Left kidney (tissue), 2 donors: Measurements from ENCODE around the gene CREG2. TPM values are rescaled to one million over a fixed set of nuclear protein-coding genes. Genes with fewer than 3 reads are reported as not detected.

ENCODE experiments used
- DNase-seq: peaks from one replicate; pipeline ENCODE4 v3.0.0-alpha.2; 2013
- polyA plus RNA-seq: library from polyadenylated mRNA; unstranded; fragments of 120-200 nt; gene quantifications from one replicate; pipeline ENCODE4 v1.2.1, GENCODE V29; 2013; ENCODE audit not compliant: insufficient read length

Gene CREG2
- polyA plus RNA-seq, 1 donor = 0.65 TPM

DNA sequence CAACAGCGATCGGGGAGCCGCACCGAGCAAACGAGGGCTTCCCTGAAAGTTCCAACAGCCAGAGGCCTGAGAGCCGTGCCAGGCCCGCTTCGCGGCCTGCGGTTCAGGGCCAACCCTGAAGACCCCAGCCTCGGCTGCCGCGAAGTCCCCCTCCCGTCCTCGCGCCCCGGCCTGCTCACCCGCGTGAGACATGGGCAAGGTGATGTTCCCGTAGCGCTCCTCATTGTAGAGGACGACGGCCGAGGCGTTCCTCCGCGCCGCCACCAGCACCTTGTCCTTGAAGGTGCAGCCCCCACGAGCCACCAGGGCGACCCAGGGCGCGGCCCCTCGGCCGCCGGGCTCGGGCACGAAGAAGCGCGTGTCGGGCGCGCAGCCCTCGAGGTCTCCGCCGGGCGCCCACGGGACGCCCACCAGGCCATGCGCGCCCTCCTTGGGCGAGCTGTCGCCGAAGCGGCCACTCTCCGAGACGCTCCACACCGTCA is 79.3 kb downstream of the CREG2 start:
- no peak for DNase-seq

DNA sequence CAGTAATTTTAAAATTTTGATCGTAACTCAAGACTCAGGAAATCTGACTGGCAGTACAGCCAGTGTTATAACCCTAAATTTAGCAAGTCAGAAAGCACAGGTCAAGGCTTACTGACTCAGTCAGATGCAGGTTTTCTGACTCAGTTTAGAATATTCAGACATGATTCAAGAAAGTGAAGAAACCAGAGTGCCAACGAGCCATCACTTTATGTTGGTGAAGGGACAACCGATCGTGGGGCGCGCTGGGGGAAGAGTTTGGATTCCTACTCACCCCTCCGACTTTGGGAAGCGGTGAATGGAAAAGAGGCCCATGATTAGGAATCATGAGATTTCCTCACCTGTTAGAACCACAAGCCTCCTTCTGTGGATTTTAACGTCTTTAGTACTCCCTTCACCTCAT is 79.8 kb downstream of the CREG2 start:
- DNase-seq = no peak

DNA sequence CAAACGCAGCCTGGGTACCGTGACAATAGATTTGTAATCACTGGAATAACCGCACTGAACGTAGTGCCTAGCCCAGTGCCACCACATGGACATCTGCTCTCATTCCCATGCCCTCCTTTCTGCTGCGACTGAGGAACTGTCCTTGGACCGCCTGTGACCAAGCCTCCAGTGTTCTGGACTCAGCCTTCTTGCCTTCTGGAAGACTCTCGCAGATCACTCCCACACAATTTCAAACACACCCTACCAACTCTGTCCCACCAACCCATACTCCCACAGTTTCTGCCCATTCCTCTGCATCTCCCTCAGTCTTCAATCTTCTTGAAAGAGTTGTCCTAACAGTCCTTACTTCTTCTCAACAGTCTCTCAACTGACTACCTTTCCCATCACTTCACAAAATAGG is 80.9 kb downstream of the CREG2 start:
- DNase-seq = no peak

DNA sequence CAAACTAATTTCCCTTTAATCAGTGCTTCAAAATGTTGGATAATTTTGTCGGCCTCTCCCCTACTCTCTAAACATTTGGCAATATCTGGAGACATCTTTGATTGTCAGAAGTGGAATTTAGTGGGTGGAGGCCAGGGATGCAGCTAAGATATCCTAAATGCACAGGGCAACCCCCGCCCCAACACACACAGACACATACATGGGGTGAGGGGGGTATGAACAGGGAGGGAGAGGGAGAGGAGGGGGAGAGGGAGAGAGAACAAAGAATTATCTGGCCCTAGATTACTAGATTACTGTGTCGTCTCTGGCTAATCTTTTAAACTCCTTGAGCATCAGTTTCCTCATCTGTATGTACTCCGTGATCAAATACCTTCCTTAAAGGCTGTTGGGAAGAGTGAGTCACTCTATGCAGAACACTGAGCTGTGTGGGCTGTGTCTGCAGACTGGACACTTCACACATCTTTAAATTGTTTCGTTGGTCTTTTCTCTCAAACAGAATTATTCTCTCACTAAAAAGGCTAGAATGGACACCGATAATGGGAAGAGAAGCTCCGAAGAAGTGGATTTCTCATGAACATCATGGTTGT is 81.7 kb downstream of the CREG2 start:
- DNase-seq = no peak

DNA sequence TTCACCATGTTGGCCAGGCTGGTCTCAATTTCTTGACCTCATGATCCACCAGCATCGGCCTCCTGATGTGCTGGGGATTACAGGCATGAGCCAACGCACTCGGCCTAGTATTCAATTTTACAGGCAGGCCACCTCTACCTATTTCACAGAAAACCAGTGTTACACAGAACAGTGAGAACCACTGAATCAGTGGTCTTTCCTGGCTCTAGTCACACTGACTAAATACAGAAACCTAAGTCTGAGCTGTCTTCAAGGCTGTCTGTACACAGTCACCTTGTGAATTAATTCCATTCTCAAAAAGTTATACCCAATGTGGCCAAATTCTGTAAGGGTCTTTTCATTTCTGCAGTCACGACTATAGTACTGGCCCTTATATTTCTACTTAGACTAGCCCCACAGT is 82.3 kb downstream of the CREG2 start:
- DNase-seq = no peak

DNA sequence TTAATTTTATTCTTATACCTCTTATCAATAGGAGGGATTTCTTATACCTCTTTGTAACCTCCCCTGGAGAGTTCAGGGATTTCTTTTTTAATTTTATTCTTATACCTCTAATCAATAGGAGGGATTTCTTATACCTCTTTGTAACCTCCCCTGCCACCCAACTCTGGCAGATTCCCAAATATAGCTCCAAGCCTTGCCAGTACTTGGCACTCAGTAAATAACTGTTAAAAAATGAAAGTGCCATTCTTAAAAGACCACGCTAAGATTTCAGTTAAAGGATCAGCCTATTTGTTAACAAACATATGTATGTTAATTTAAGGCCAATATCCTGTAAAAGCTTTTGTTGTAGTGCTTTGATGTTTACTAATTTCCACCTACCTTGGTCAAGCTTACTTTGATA is 83.6 kb downstream of the CREG2 start:
- no peak for DNase-seq

DNA sequence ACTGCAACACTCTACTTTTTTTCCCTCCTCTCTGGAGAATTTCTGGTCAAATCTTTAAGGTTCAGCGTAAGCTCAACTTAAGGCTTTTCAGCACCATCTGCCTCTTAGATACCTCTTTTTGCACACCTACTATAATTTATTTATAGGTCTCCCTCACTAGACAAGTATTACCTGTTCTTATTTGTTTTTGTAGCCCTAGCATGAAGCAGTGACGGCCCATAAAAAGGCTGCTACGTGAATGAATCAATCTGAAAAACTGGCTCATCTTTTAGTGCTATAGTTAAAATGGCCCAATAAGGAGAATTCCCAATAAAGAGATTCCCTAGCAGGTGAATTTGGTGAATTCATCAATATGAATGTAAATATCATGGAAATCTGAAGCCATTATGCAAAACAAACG is 85.3 kb downstream of the CREG2 start:
- no peak for DNase-seq

DNA sequence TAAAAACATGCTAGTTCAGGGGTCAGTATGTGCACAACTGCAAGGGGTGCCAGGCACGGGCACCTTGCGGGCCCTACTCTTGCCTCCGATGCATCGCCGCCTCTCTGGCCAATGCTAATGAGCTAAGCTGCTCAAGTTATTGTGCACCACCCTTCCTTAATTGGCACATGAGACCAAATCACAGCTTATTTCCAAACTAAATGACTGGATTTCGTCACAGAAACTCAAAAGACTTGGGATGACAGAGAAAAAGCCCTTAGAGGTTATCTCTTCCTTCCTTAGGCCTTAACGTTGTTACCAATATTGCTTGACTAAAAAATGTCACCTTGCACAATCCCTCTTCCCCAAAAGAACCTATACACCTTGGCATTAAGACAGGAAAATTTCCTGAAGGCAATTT is 86.5 kb downstream of the CREG2 start:
- DNase-seq = no peak

DNA sequence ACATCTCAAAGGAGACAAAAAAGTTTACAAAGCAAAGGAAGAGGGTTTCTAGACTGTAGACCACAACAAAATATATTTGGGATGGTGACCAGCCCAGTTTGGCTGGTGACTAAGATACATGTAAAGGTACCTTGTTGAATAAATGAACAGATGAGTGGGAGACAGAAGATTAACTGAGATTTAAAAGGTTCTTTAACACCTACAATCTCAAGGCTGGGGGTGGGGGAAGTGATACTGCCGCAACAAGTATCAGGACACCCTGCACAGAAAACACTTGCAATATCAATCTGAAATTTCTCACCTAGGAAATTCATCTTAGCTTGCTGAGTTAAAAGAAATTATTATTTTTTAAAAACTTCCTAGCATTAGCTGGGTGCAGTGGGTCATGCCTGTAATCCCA is 87.1 kb downstream of the CREG2 start:
- no peak for DNase-seq

DNA sequence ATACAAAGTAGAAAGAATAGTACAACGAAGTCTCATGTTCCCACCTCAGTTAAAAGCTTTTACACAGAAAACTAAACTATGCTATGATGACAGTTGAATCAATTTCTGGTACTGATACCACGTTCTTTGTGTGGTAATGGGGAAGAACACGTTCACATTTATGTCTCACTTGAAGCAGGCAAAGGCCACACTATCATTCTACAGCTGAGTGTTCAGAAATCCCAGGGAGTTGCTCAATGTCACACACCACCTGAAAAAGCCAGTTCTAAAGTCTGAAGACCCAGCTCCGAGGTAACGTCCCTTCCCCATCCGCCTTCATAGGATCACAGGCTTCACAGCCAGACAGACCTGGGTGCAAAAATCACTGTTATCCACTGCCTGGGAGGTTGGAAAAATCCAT is 87.7 kb downstream of the CREG2 start:
- DNase-seq = no peak

DNA sequence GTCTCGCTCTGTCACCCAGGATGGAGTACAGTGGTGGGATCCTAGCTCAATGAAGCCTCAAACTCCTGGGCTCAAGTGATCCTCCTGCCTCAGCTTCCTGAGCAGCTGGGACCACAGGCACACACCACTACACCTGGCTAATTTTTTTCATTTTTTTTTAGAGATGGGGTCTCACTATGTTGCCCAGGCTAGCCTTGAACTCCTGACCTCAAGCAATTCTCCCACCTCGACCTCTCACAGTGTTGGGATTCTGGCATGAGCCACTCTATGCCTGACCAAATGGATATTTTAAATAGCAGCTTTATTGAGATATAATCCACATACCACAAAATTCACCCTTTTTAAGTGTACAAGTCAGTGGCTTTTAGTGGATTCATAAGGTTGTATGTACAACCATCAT is 89.9 kb downstream of the CREG2 start:
- DNase-seq = no peak

DNA sequence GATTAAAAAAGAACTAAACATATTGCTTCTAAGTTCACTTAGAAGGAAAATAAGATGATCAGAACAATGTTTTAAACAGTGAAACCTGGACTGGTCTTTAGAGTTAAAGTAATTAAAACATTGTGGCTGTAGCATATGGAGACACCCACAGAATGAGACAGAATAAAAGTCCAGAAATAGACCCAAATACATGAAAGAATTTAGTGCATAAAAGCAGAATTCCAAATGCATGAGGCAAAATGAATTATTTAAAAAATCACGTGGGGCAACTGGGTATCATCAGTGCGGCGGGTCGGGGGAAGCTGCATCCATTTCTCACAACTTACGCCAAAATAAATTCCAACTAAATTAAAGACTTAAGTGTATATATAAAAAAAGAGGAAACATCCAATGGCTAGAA is 90.9 kb downstream of the CREG2 start:
- no peak for DNase-seq

DNA sequence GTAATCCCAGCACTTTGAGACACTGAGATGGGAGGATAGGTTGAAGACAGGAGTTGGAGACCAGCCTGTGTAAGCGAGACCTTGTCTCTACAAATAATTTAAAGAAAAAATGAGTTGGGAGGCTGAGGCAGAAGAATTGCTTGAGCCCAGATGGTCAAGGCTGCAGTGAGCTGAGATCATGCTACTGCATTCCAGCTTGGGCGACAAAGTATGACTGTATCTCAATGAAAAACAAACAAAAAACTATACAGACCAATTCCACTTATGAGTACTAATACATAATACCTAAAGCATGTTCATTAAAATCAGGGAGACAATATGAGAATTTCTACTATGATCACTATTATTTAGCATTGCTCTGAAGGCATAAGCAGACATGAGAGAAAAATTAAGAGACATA is 91.4 kb downstream of the CREG2 start:
- DNase-seq = no peak

Other genes with a start within 250 kb of the CREG2 start
- 45.3 TPM for gene TBC1D8, start 236.1 kb downstream of the CREG2 start, polyA plus RNA-seq
- 67.0 TPM for gene CNOT11, start 134.6 kb downstream of the CREG2 start, polyA plus RNA-seq
- gene RNF149, start 78.8 kb downstream of the CREG2 start, polyA plus RNA-seq = 72.1 TPM
- gene RFX8, start 87.6 kb upstream of the CREG2 start, polyA plus RNA-seq = 0.98 TPM